Measurements from ENCODE around the gene TMEM132C. TPM values are rescaled to one million over a fixed set of nuclear protein-coding genes. Genes with fewer than 3 reads are reported as not detected.

Gene TMEM132C
- polyA plus RNA-seq, 1 of the 3 experiments (the other 2 are of a cell fraction): not detected

GRCh38 chr12:128664501-128664900 is 397.5 kb downstream of the TMEM132C start:
- H3K9me3 ChIP-seq: no peaks in the 10 kb centered on the region
- ChIA-PET CTCF (no interaction called here), POLR2A (no interaction called here)
- TF ChIP-seq TAF1 (IDR thresholded peaks at IDR 0.05; ENCODE audit: borderline replicate concordance, low read depth, low read length) (no peak), GABPA (IDR thresholded peaks at IDR 0.05; ENCODE audit: low read depth) (no peak)
- WGBS (ENCODE audit: low lambda C conversion rate): 56% methylated on average over 9 of the region's 9 CpGs
- DNase-seq: no peak
- H3K27ac ChIP-seq (ENCODE audit: low read depth in 2 of 2, low read length in 1 of 2): no peak overlapping the region
- H3K79me2 ChIP-seq (ENCODE audit: insufficient read depth): no peaks in the 10 kb centered on the region
- H2AFZ ChIP-seq (ENCODE audit: low read depth): no peak overlapping the region
- H3K4me2 ChIP-seq: no peak overlapping the region
- no peak overlapping the region for H3K9ac ChIP-seq
- H3K4me3 ChIP-seq (ENCODE audit: low read depth in 2 of 2, low read length in 1 of 2): no peak overlapping the region
- H3K4me1 ChIP-seq (ENCODE audit: control insufficient read depth in 1 of 2, insufficient read depth in 2 of 2, low read depth in 1 of 2, low read length in 1 of 2): no peaks in the 10 kb centered on the region
- H3K36me3 ChIP-seq (replicated peaks in 1 of 2; ENCODE audit: control insufficient read depth in 1 of 2, insufficient read depth in 2 of 2, low read length in 1 of 2): no peaks in the 10 kb centered on the region
- H3K27me3 ChIP-seq (ENCODE audit: insufficient read depth): no peaks in the 10 kb centered on the region
- no peaks in the 10 kb centered on the region for H3F3A ChIP-seq (replicated peaks; ENCODE audit: insufficient read depth)
- H3K9me2 ChIP-seq: no peaks in the 10 kb centered on the region
- H4K20me1 ChIP-seq (ENCODE audit: insufficient read depth): no peaks in the 10 kb centered on the region

DNA sequence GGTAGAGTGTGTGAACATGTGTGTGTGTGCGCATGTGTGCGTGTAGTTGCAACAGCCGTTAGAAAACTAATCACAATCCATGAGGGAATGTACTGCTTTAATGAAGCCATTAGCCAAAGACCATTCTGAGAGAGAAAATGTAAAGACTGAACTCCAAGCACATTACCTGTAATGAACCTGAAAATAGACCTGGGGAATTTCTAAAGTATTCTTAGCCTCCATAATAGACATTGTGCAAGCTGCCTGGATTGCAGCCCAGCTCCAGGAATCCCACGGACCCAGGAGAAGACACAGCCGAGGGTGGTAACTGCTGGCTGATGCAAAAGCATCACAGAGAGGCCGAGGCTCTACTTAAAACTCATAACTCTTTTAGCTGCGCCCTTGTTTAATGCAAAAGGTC is 400.2 kb downstream of the TMEM132C start:
- TF ChIP-seq TAF1 (IDR thresholded peaks at IDR 0.05; ENCODE audit: borderline replicate concordance, low read depth, low read length) (no peak), MAX (IDR thresholded peaks at IDR 0.05; ENCODE audit: low read depth) (no peak), RXRA (IDR thresholded peaks at IDR 0.05; ENCODE audit: borderline replicate concordance, low read depth) (no peak), EZH2phosphoT487 (IDR thresholded peaks at IDR 0.05; ENCODE audit: borderline replicate concordance, low read depth) (no peak), NRF1 (IDR thresholded peaks at IDR 0.05; ENCODE audit: low read depth, low read length) (no peak)
- TF ChIP-seq, protein P1, sequence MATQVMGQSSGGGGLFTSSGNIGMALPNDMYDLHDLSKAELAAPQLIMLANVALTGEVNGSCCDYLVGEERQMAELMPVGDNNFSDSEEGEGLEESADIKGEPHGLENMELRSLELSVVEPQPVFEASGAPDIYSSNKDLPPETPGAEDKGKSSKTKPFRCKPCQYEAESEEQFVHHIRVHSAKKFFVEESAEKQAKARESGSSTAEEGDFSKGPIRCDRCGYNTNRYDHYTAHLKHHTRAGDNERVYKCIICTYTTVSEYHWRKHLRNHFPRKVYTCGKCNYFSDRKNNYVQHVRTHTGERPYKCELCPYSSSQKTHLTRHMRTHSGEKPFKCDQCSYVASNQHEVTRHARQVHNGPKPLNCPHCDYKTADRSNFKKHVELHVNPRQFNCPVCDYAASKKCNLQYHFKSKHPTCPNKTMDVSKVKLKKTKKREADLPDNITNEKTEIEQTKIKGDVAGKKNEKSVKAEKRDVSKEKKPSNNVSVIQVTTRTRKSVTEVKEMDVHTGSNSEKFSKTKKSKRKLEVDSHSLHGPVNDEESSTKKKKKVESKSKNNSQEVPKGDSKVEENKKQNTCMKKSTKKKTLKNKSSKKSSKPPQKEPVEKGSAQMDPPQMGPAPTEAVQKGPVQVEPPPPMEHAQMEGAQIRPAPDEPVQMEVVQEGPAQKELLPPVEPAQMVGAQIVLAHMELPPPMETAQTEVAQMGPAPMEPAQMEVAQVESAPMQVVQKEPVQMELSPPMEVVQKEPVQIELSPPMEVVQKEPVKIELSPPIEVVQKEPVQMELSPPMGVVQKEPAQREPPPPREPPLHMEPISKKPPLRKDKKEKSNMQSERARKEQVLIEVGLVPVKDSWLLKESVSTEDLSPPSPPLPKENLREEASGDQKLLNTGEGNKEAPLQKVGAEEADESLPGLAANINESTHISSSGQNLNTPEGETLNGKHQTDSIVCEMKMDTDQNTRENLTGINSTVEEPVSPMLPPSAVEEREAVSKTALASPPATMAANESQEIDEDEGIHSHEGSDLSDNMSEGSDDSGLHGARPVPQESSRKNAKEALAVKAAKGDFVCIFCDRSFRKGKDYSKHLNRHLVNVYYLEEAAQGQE (IDR thresholded peaks at IDR 0.05; ENCODE audit: low read depth, low read length): no peak
- Histone ChIP-seq H2AFZ (ENCODE audit: low read depth) (no peak overlapping the region), H3K9me3 (no peaks in the 10 kb centered on the region), H3K27me3 (ENCODE audit: insufficient read depth) (no peaks in the 10 kb centered on the region), H3K4me1 (ENCODE audit: control insufficient read depth in 1 of 2, insufficient read depth in 2 of 2, low read depth in 1 of 2, low read length in 1 of 2) (no peaks in the 10 kb centered on the region), H3F3A (replicated peaks; ENCODE audit: insufficient read depth) (no peaks in the 10 kb centered on the region), H4K20me1 (ENCODE audit: insufficient read depth) (no peaks in the 10 kb centered on the region), H3K79me2 (ENCODE audit: insufficient read depth) (no peaks in the 10 kb centered on the region), H3K27ac (ENCODE audit: low read depth in 2 of 2, low read length in 1 of 2) (no peak overlapping the region), H3K9ac (no peak overlapping the region), H3K36me3 (replicated peaks in 1 of 2; ENCODE audit: control insufficient read depth in 1 of 2, insufficient read depth in 2 of 2, low read length in 1 of 2) (no peaks in the 10 kb centered on the region), H3K4me2 (no peak overlapping the region), H3K4me3 (ENCODE audit: low read depth in 2 of 2, low read length in 1 of 2) (no peak overlapping the region), H3K9me2 (no peaks in the 10 kb centered on the region)
- ChIA-PET POLR2A (no interaction called here), CTCF (no interaction called here)
- DNase-seq: no peak
- WGBS (ENCODE audit: low lambda C conversion rate): 33% methylated on average over 7 of the region's 7 CpGs

GRCh38 chr12:128671528-128672042 is 404.6 kb downstream of the TMEM132C start:
- H3K27me3 ChIP-seq (ENCODE audit: insufficient read depth): no peaks in the 10 kb centered on the region
- DNase-seq: no peak
- no peaks in the 10 kb centered on the region for H3K4me1 ChIP-seq (ENCODE audit: control insufficient read depth in 1 of 2, insufficient read depth in 2 of 2, low read depth in 1 of 2, low read length in 1 of 2)
- no peaks in the 10 kb centered on the region for H3K36me3 ChIP-seq (replicated peaks in 1 of 2; ENCODE audit: control insufficient read depth in 1 of 2, insufficient read depth in 2 of 2, low read length in 1 of 2)
- POLR2A ChIA-PET: no interaction called here
- 49% methylated on average over 5 of the region's 5 CpGs for WGBS (ENCODE audit: low lambda C conversion rate)
- CTCF ChIA-PET: no interaction called here
- H3K9me3 ChIP-seq: no peaks in the 10 kb centered on the region
- no peaks in the 10 kb centered on the region for H3K79me2 ChIP-seq (ENCODE audit: insufficient read depth)
- H3K27ac ChIP-seq (ENCODE audit: low read depth in 2 of 2, low read length in 1 of 2): no peak overlapping the region
- no peaks in the 10 kb centered on the region for H3F3A ChIP-seq (replicated peaks; ENCODE audit: insufficient read depth)
- H2AFZ ChIP-seq (ENCODE audit: low read depth): no peak overlapping the region
- no peak overlapping the region for H3K4me2 ChIP-seq
- no peak overlapping the region for H3K4me3 ChIP-seq (ENCODE audit: low read depth in 2 of 2, low read length in 1 of 2)
- TF ChIP-seq FOXJ3 (CRISPR knock-in tag; IDR thresholded peaks at IDR 0.05) (no peak), EZH2phosphoT487 (IDR thresholded peaks at IDR 0.05; ENCODE audit: borderline replicate concordance, low read depth) (no peak), RXRA (IDR thresholded peaks at IDR 0.05; ENCODE audit: borderline replicate concordance, low read depth) (no peak), NRF1 (IDR thresholded peaks at IDR 0.05; ENCODE audit: low read depth, low read length) (no peak), GATA2 (CRISPR knock-in tag; IDR thresholded peaks at IDR 0.05) (no peak), JUND (IDR thresholded peaks at IDR 0.05) (no peak), SMC3 (IDR thresholded peaks at IDR 0.05; ENCODE audit: low read depth, low read length) (no peak)
- TF ChIP-seq, protein P1 (IDR thresholded peaks at IDR 0.05; ENCODE audit: low read depth, low read length): no peak
- TF ChIP-seq, protein P2, sequence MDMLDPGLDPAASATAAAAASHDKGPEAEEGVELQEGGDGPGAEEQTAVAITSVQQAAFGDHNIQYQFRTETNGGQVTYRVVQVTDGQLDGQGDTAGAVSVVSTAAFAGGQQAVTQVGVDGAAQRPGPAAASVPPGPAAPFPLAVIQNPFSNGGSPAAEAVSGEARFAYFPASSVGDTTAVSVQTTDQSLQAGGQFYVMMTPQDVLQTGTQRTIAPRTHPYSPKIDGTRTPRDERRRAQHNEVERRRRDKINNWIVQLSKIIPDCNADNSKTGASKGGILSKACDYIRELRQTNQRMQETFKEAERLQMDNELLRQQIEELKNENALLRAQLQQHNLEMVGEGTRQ (IDR thresholded peaks at IDR 0.05; ENCODE audit: borderline replicate concordance, low read depth, low read length): no peak
- H4K20me1 ChIP-seq (ENCODE audit: insufficient read depth): no peaks in the 10 kb centered on the region
- H3K9ac ChIP-seq: no peak overlapping the region
- no peaks in the 10 kb centered on the region for H3K9me2 ChIP-seq

All from SK-N-SH (cell line).